Fibroblast of lung (primary cell): Measurements from ENCODE around the gene MAP3K15.

Experiments used
- CTCF ChIP-seq, 2 donors: IDR thresholded peaks in 1 of 2; conservative IDR thresholded peaks in 1 of 2; 1 replicate in 1 of 2; 2 replicates in 1 of 2; pipeline ENCODE4 v1.5.1; 2011 to 2012; ENCODE audit warnings: low read length in 2 of 2, control low read depth in 1 of 2, inconsistent platforms in 1 of 2, low read depth in 1 of 2, mild to moderate bottlenecking in 1 of 2
- EZH2 ChIP-seq: IDR thresholded peaks from 2 replicates; pipeline ENCODE4 v1.5.1; 2012; ENCODE audit warnings: low read length, control low read depth, mild to moderate bottlenecking; ENCODE audit errors: missing control alignments

- no peak for TF ChIP-seq CTCF (conservative IDR thresholded peaks at IDR 0.05 in 1 of 2, IDR thresholded peaks at IDR 0.05 in 1 of 2; ENCODE audit: low read depth in 1 of 2, low read length in 2 of 2)
- no peak for TF ChIP-seq EZH2
Observed at GRCh38 chrX:19410259-19410658, 105.0 kb downstream of the MAP3K15 start.
